Spleen (tissue), 7 donors: ENCODE measurements around the gene SYNDIG1L.

Source experiments
- POLR2AphosphoS5 ChIP-seq, 3 donors: sonication (generic); formaldehyde crosslinking; IDR thresholded peaks; one replicate each; pipeline ENCODE4 v1.5.1; 2017; ENCODE audit warnings: antibody characterized with exemption in 3 of 3
- TF ChIP-seq, protein P1 (sequence below), 11 experiments: fragments of 200-600 bp in 7 of 11; fragments of 450-650 bp in 4 of 11; sonication (generic) in 4 of 11; IDR thresholded peaks in 8 of 11; conservative IDR thresholded peaks in 3 of 11; 1 replicate in 7 of 11; 2 replicates in 4 of 11; pipeline versions ENCODE4 v1.4.0 to v1.8.0; 2016 to 2021; ENCODE audit warnings: antibody characterized with exemption in 11 of 11, inconsistent platforms in 4 of 11, mild to moderate bottlenecking in 1 of 11
- donor health status: DM: no; HTN: no; CAD: no; lungs with moderate emphysema.
- donor health status: DM: no; HTN: no; CAD: no.
- donor health status: DM: no; HTN: no; CAD: no.

DNA sequence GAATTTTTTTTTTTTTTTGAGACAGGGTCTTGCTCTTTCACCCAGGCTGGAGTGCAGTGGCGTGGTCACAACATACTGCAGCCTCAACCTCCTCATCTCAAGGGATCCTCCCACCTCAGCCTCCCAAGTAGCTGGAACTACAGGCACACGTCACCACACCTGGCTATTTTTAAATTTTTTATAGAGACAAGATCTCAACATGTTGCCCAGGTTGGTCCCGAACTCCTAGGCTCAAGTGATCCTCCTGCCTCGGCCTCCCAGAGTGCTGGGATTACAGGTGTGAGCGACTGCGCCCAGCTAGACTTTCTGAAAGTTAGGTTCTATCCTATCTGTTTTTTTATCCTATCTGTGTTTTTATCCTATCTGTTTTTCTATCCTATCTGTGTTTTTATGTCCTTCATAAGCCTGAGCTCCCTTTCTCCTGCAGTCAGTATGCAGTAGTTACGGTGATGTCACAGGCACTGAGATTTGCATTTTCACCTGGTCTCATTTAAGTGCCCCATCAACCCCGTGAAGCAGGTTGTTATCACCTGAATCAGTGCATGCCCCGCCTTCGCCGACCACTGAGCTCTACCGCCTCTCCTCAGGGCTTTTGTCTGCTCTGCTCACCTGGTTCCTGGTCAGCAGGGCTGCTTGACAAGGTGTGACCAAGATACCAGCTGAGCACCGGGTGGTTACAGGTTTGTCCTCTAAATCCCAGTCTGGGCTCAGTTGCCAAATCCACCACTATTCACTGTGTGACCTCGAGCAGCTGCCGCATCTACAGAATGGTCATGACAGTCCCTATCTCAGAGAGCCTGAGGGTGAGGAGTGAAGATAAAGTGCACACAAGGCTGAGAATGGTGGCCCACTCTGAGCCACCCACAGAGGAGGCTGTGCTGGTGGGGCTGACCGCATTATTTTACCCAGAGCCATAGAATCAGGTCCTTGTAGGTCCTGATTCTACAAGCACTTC lies 33.1 kb downstream of the SYNDIG1L start:
- TF ChIP-seq, protein P1, sequence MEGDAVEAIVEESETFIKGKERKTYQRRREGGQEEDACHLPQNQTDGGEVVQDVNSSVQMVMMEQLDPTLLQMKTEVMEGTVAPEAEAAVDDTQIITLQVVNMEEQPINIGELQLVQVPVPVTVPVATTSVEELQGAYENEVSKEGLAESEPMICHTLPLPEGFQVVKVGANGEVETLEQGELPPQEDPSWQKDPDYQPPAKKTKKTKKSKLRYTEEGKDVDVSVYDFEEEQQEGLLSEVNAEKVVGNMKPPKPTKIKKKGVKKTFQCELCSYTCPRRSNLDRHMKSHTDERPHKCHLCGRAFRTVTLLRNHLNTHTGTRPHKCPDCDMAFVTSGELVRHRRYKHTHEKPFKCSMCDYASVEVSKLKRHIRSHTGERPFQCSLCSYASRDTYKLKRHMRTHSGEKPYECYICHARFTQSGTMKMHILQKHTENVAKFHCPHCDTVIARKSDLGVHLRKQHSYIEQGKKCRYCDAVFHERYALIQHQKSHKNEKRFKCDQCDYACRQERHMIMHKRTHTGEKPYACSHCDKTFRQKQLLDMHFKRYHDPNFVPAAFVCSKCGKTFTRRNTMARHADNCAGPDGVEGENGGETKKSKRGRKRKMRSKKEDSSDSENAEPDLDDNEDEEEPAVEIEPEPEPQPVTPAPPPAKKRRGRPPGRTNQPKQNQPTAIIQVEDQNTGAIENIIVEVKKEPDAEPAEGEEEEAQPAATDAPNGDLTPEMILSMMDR (IDR thresholded peaks at IDR 0.05 in 8 of 11, conservative IDR thresholded peaks at IDR 0.05 in 3 of 11) = no peak
- TF ChIP-seq POLR2AphosphoS5 (IDR thresholded peaks at IDR 0.05) = no peak
